Endothelial cell of umbilical vein (primary cell): ENCODE results near the gene AGBL3. TPM values are rescaled to one million over a fixed set of nuclear protein-coding genes. Genes with fewer than 3 reads are reported as not detected.
"Not testable (repeated sequence)": the region's sequence is repeated elsewhere in the genome, so short reads cannot be mapped to it uniquely, and the experiment has no call there.

Source experiments
- BruUV-seq: library from RNA; stranded (reverse); fragments of 400-500 nt; replicated peaks from 2 replicates; lab custom pipeline; 2021; lab: Mats Ljungman, UMichigan
- CTCF ChIA-PET: fragments of 300-600, 350-600 bp; sonication (Branson Sonifier 250); formaldehyde crosslinking; loops from one replicate; lab custom pipeline; 2021; ENCODE audit warnings: antibody characterized with exemption, inconsistent platforms; lab: Charles Lee
- POLR2A ChIA-PET: fragments of 300-600, 350-600 bp; sonication (Branson Sonifier 250); formaldehyde crosslinking; loops from one replicate; lab custom pipeline; 2021; ENCODE audit warnings: antibody characterized with exemption, inconsistent platforms; lab: Charles Lee
- DNase-seq: peaks from one replicate; pipeline ENCODE4 v3.0.0-alpha.2; 2011; ENCODE audit warnings: low read depth, low spot score
- FAIRE-seq: peaks from 2 replicates; lab custom pipeline; 2011; peaks lifted over from hg19 to GRCh38; lab: Jason Lieb, UNC
- H2AFZ ChIP-seq: 2 replicates; pipeline ENCODE4 v1.6.0; 2012; ENCODE audit warnings: low read depth, low read length, control low read depth, inconsistent platforms
- H3K27ac ChIP-seq: 2 replicates; pipeline ENCODE4 v1.5.1; 2011; ENCODE audit warnings: low read depth, mild to moderate bottlenecking, control low read depth, low read length, moderate library complexity; ENCODE audit not compliant: insufficient read depth
- H3K27me3 ChIP-seq, 2 experiments: 2 replicates each; pipeline versions ENCODE4 v1.6.0 to v1.6.1; 2011; ENCODE audit warnings: low read length in 2 of 2, mixed read lengths in 1 of 2; ENCODE audit not compliant: control insufficient read depth in 2 of 2, insufficient read depth in 2 of 2
- H3K36me3 ChIP-seq, 2 experiments: 2 replicates in 1 of 2; 3 replicates in 1 of 2; pipeline ENCODE4 v1.5.1; 2011; ENCODE audit warnings: low read length in 2 of 2, mild to moderate bottlenecking in 1 of 2, moderate library complexity in 1 of 2; ENCODE audit not compliant: control insufficient read depth in 2 of 2, insufficient read depth in 2 of 2; ENCODE audit errors: extremely low read depth in 1 of 2
- H3K4me1 ChIP-seq: 3 replicates; pipeline ENCODE4 v1.5.1; 2011; ENCODE audit warnings: mild to moderate bottlenecking, low read length; ENCODE audit not compliant: control insufficient read depth, insufficient read depth; ENCODE audit errors: extremely low read depth
- H3K4me2 ChIP-seq: 2 replicates; pipeline ENCODE4 v1.6.1; 2011; ENCODE audit warnings: low read length, control low read depth, mixed read lengths; ENCODE audit not compliant: insufficient read depth
- H3K4me3 ChIP-seq, 3 experiments: fragments of 200-600 bp in 1 of 3; sonication (generic), shearing (Covaris generic) in 1 of 3; replicated peaks in 1 of 3; 2 replicates each; pipeline ENCODE4 v1.5.1; 2011 to 2016; ENCODE audit warnings: control low read depth in 3 of 3, low read length in 3 of 3, mild to moderate bottlenecking in 2 of 3, inconsistent platforms in 1 of 3, low read depth in 1 of 3, moderate library complexity in 1 of 3; ENCODE audit not compliant: insufficient read depth in 1 of 3
- H3K79me2 ChIP-seq: 2 replicates; pipeline ENCODE4 v1.6.0; 2012; ENCODE audit warnings: low read length, inconsistent platforms; ENCODE audit not compliant: control insufficient read depth, insufficient read depth
- H3K9ac ChIP-seq: replicated peaks from 2 replicates; pipeline ENCODE3; 2011; ENCODE audit warnings: low read length, control low read depth; ENCODE audit not compliant: insufficient read depth; ENCODE audit errors: extremely low read depth
- H3K9me1 ChIP-seq: replicated peaks from 3 replicates; pipeline ENCODE4 v1.6.0; 2011; ENCODE audit warnings: mild to moderate bottlenecking, low read length; ENCODE audit not compliant: control insufficient read depth, insufficient read depth; ENCODE audit errors: extremely low read depth
- H3K9me3 ChIP-seq: replicated peaks from 2 replicates; pipeline ENCODE4 v1.5.1; 2012; ENCODE audit warnings: low read length, inconsistent platforms; ENCODE audit not compliant: control insufficient read depth, insufficient read depth
- H4K20me1 ChIP-seq: replicated peaks from 2 replicates; pipeline ENCODE3; 2011; ENCODE audit warnings: mild to moderate bottlenecking, low read length; ENCODE audit not compliant: control insufficient read depth, insufficient read depth; ENCODE audit errors: extremely low read depth
- EZH2 ChIP-seq: IDR thresholded peaks from 2 replicates; pipeline ENCODE4 v1.6.1; 2012; ENCODE audit warnings: borderline replicate concordance, low read depth, mild to moderate bottlenecking, moderate library complexity, low read length, inconsistent platforms; ENCODE audit not compliant: severe bottlenecking
- FOS ChIP-seq: IDR thresholded peaks from 2 replicates; pipeline ENCODE4 v1.6.1; 2011; ENCODE audit warnings: mild to moderate bottlenecking, low read length, moderate library complexity, borderline replicate concordance; ENCODE audit not compliant: insufficient read depth
- GATA2 ChIP-seq: IDR thresholded peaks from 2 replicates; pipeline ENCODE4 v1.7.0; 2011; ENCODE audit warnings: low read depth, mild to moderate bottlenecking, moderate library complexity, mixed read lengths, low read length; ENCODE audit not compliant: insufficient read length, insufficient read depth
- JUN ChIP-seq: IDR thresholded peaks from 2 replicates; pipeline ENCODE4 v1.6.1; 2011; ENCODE audit warnings: borderline replicate concordance, low read depth; ENCODE audit not compliant: insufficient read length, insufficient read depth
- MYC ChIP-seq: IDR thresholded peaks from one replicate; pipeline ENCODE4 v1.6.1; 2011; ENCODE audit warnings: mild to moderate bottlenecking, low read depth, low read length
- POLR2A ChIP-seq: IDR thresholded peaks from 2 replicates; pipeline ENCODE4 v1.6.1; 2012; ENCODE audit warnings: low read depth, mild to moderate bottlenecking, control low read depth, low read length
- POLR2AphosphoS5 ChIP-seq: IDR thresholded peaks from 2 replicates; pipeline ENCODE4 v1.6.1; 2012; ENCODE audit warnings: low read depth, mild to moderate bottlenecking, control low read depth, low read length, moderate library complexity; ENCODE audit not compliant: insufficient read depth
- dilution Hi-C: fragments of 300-500 bp; cut with MboI; formaldehyde crosslinking; loops from one replicate; pipeline ENCODE4 v1.15.0; 2019; ENCODE audit warnings: low sequenced_read_pairs; ENCODE audit not compliant: extremely low pct_ligation_motif_present
- intact Hi-C: fragments of 100-400 bp; cut with micrococcal nuclease; formaldehyde crosslinking; loops from one replicate; pipeline ENCODE4 v1.10.0; 2022
- polyA plus RNA-seq, 4 experiments: library from polyadenylated mRNA; depleted of rRNA in 3 of 4; stranded (reverse) in 3 of 4; unstranded in 1 of 4; fragments of >200 nt; gene quantifications; 2 replicates each; pipeline versions ENCODE4 v1.2.1 to v1.2.3, GENCODE V29; 2011 to 2012; ENCODE audit warnings: missing spikeins in 1 of 4
- total RNA-seq: library from RNA; stranded (reverse); gene quantifications from 2 replicates; pipeline ENCODE4 v1.2.3, GENCODE V29; 2021
- TF ChIP-seq, protein P1 (sequence below), 2 donors: IDR thresholded peaks; 1 replicate in 1 of 2; 2 replicates in 1 of 2; pipeline ENCODE4 v1.5.1; 2011; ENCODE audit warnings: low read length in 2 of 2, mild to moderate bottlenecking in 2 of 2, moderate library complexity in 2 of 2, control low read depth in 1 of 2, inconsistent platforms in 1 of 2, low read depth in 1 of 2; ENCODE audit not compliant: insufficient read depth in 1 of 2; ENCODE audit errors: extremely low read depth in 1 of 2
- TF ChIP-seq, protein P2 (sequence below): IDR thresholded peaks from 2 replicates; pipeline ENCODE4 v1.6.1; 2011; ENCODE audit not compliant: insufficient read depth, insufficient read length

AGBL3 gene
- total and polyA plus RNA-seq, 2 donors (not counting 3 experiments of a cell fraction or from before 2014, with no cell fraction given) = 0.97 to 3.2 TPM

DNA sequence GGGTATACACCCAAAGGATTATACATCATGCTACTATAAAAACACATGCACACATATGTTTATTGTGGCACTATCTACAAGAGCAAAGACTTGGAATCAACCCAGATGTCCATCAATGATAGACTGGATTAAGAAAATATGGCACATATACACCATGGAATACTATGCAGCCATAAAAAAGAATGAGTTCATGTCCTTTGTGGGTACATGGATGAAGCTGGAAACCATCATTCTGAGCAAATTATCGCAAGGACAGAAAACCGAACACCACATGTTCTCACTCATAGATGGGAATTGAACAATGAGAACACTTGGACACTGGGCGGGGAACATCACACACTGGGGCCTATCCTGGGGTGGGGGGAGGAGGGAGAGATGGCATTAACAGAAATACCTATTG lies 4.7 kb upstream of the AGBL3 start:
- H3K27ac ChIP-seq, H3K4me3 ChIP-seq, H4K20me1 ChIP-seq, CTCF ChIA-PET, H2AFZ ChIP-seq, H3K27me3 ChIP-seq, H3K4me1 ChIP-seq, H3K9ac ChIP-seq, FAIRE-seq, POLR2A ChIA-PET, H3K79me2 ChIP-seq, dilution Hi-C loops, BruUV-seq, intact Hi-C loops, H3K4me2 ChIP-seq, H3K9me3 ChIP-seq, H3K9me1 ChIP-seq, H3K36me3 ChIP-seq, DNase-seq: not testable (repeated sequence)

DNA sequence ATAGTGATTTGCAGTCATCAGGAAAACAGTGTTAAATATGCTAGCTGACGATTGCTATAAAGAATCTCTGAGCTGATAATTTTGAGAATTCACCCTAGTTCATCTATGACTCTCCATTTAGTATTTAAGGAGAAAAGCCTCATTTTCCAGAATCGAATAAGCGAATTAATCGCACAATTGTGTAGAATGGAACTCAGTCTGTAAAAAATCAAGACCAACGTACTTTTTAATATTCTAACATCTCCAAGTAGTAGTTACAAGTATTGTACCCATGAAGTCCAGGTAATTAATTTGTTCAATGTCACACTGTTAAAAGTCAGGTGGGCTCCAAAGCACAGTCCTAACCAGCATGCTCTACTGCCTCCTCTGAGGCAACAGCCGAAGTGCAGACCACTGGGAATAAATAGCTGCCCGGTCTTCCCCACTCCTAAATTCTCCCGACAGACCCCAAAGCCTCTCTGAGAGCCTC lies 380 bp upstream of the AGBL3 start:
- ChIA-PET CTCF (interaction anchor here (1.3 to 3.1 kb wide), 9 partner anchors 11 to 289 kb away, joined by 3 to 45 read pairs (median 5); partner anchors contain the start of genes CYREN and TMEM140), POLR2A (interaction anchor here (0.6 kb wide), 1 partner anchor 38 kb away, joined by 6 read pairs; no protein-coding TSS in a partner anchor)
- Histone ChIP-seq H3K4me2 (peak overlapping the region; percentile 99), H3K27ac (peak overlapping the region; percentile 81), H3K9me3 (no peaks in the 10 kb centered on the region), H4K20me1 (no peaks in the 10 kb centered on the region), H3K9me1 (no peaks in the 10 kb centered on the region), H3K4me3 (peak overlapping the region; percentile 73 to 99 (median 78)), H3K4me1 (peaks cover 17% of the 10 kb centered on the region), H3K9ac (peak overlapping the region; percentile 86), H2AFZ (peak overlapping the region; percentile 92), H3K27me3 (no peaks in the 10 kb centered on the region), H3K36me3 (peaks cover 0 to 4% of the 10 kb centered on the region in 2 experiments), H3K79me2 (peaks cover 15% of the 10 kb centered on the region)
- dilution Hi-C loops = no loop called here
- DNase-seq (no peak), FAIRE-seq (no peak)
- intact Hi-C loops = loop anchor here (1.0 to 5.0 kb wide), 5 partner anchors 111 to 225 kb away; partner anchors contain the start of genes CYREN and WDR91
- TSS peak; percentile 71 for BruUV-seq
- TF ChIP-seq, protein P1, sequence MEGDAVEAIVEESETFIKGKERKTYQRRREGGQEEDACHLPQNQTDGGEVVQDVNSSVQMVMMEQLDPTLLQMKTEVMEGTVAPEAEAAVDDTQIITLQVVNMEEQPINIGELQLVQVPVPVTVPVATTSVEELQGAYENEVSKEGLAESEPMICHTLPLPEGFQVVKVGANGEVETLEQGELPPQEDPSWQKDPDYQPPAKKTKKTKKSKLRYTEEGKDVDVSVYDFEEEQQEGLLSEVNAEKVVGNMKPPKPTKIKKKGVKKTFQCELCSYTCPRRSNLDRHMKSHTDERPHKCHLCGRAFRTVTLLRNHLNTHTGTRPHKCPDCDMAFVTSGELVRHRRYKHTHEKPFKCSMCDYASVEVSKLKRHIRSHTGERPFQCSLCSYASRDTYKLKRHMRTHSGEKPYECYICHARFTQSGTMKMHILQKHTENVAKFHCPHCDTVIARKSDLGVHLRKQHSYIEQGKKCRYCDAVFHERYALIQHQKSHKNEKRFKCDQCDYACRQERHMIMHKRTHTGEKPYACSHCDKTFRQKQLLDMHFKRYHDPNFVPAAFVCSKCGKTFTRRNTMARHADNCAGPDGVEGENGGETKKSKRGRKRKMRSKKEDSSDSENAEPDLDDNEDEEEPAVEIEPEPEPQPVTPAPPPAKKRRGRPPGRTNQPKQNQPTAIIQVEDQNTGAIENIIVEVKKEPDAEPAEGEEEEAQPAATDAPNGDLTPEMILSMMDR (IDR thresholded peaks at IDR 0.05; ENCODE audit: extremely low read depth in 1 of 2, insufficient read depth in 1 of 2, low read depth in 1 of 2, low read length in 2 of 2) = no peak
- TF ChIP-seq POLR2A (no peak), FOS (no peak), GATA2 (no peak), POLR2AphosphoS5 (no peak), JUN (no peak), MYC (no peak), EZH2 (no peak)
- TF ChIP-seq, protein P2, sequence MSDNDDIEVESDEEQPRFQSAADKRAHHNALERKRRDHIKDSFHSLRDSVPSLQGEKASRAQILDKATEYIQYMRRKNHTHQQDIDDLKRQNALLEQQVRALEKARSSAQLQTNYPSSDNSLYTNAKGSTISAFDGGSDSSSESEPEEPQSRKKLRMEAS = no peak
